Hepatocyte (in vitro differentiated cells): Measurements from ENCODE around the gene ANKRD39. TPM values are rescaled to one million over a fixed set of nuclear protein-coding genes. Genes with fewer than 3 reads are reported as not detected.

ENCODE experiments used
- DNase-seq: peaks from one replicate; pipeline ENCODE4 v3.0.0-alpha.2; 2016; ENCODE audit warnings: low spot score
- H2AFZ ChIP-seq: fragments of 200-600 bp; sonication (generic); 2 replicates; pipeline ENCODE4 v1.6.0; 2016; ENCODE audit warnings: antibody characterized with exemption, mild to moderate bottlenecking
- H3K27ac ChIP-seq: fragments of 200-600 bp; sonication (generic); 2 replicates; pipeline ENCODE4 v1.5.1; 2016; ENCODE audit warnings: mild to moderate bottlenecking
- H3K27me3 ChIP-seq: fragments of 200-600 bp; sonication (generic); 2 replicates; pipeline ENCODE4 v1.6.1; 2016
- H3K36me3 ChIP-seq: fragments of 200-600 bp; sonication (generic); replicated peaks from 2 replicates; pipeline ENCODE4 v1.5.1; 2016; ENCODE audit warnings: low read depth; ENCODE audit not compliant: insufficient read depth
- H3K4me1 ChIP-seq: fragments of 200-600 bp; sonication (generic); 2 replicates; pipeline ENCODE4 v1.5.1; 2016; ENCODE audit warnings: mild to moderate bottlenecking, moderate library complexity; ENCODE audit not compliant: insufficient read depth
- H3K4me2 ChIP-seq: fragments of 200-600 bp; sonication (generic); 2 replicates; pipeline ENCODE4 v1.6.0; 2016
- H3K4me3 ChIP-seq: fragments of 200-600 bp; sonication (generic); 2 replicates; pipeline ENCODE4 v1.5.1; 2016; ENCODE audit warnings: mild to moderate bottlenecking
- H3K79me2 ChIP-seq: fragments of 200-600 bp; sonication (generic); 2 replicates; pipeline ENCODE4 v1.6.0; 2017; ENCODE audit warnings: mild to moderate bottlenecking
- H3K9me2 ChIP-seq: fragments of 200-600 bp; sonication (generic); replicated peaks from 2 replicates; pipeline ENCODE4 v1.6.0; 2017; ENCODE audit warnings: mild to moderate bottlenecking; ENCODE audit not compliant: insufficient read depth
- H3K9me3 ChIP-seq: fragments of 200-600 bp; sonication (generic); 2 replicates; pipeline ENCODE4 v1.5.1; 2016; ENCODE audit warnings: low read depth, mild to moderate bottlenecking
- H4K20me1 ChIP-seq: fragments of 200-600 bp; sonication (generic); 2 replicates; pipeline ENCODE4 v1.6.0; 2016; ENCODE audit warnings: mild to moderate bottlenecking; ENCODE audit not compliant: insufficient read depth, poor library complexity, severe bottlenecking
- CTCF ChIP-seq: fragments of 200-600 bp; sonication (generic); IDR thresholded peaks from 2 replicates; pipeline ENCODE4 v1.5.1; 2016; ENCODE audit warnings: antibody characterized with exemption, mild to moderate bottlenecking; ENCODE audit not compliant: poor library complexity
- EZH2 ChIP-seq: fragments of 200-600 bp; sonication (generic); IDR thresholded peaks from 2 replicates; pipeline ENCODE4 v1.6.1; 2016; ENCODE audit warnings: antibody characterized with exemption, mild to moderate bottlenecking, borderline replicate concordance
- EZH2phosphoT487 ChIP-seq: fragments of 200-600 bp; sonication (generic); IDR thresholded peaks from one replicate; pipeline ENCODE4 v1.6.1; 2018; ENCODE audit warnings: antibody characterized with exemption, mild to moderate bottlenecking, low read depth, moderate library complexity; ENCODE audit not compliant: unreplicated experiment, severe bottlenecking
- WGBS: methylation state at CpG from one replicate; pipeline ENCODE4 v1.1.6; 2016; ENCODE audit warnings: low lambda C conversion rate; ENCODE audit errors: missing lambda C conversion rate; 5-methylcytosine and 5-hydroxymethylcytosine counted together
- polyA plus RNA-seq: library from polyadenylated mRNA; unstranded; fragments of >200 nt; fragmentation: Nextera tagmentation; extraction: Ambion mirVana; gene quantifications from 2 replicates; pipeline ENCODE4 v1.2.1, GENCODE V29; 2016
- total RNA-seq: library from RNA; depleted of rRNA; stranded (reverse); fragments of >200 nt; gene quantifications from 2 replicates; pipeline ENCODE4 v1.2.3, GENCODE V29; 2014

The ANKRD39 gene
- total and polyA plus RNA-seq, 2 experiments from 2014 or later, result 13.6 to 25.6 TPM

- no peaks in the 10 kb centered on the region for H3K79me2 ChIP-seq
- no peaks in the 10 kb centered on the region for H3K9me2 ChIP-seq
- WGBS, result 91% methylated on average over 4 of the region's 4 CpGs
- H3K4me2 ChIP-seq, result no peak overlapping the region
- no peaks in the 10 kb centered on the region for H3K27me3 ChIP-seq
- H2AFZ ChIP-seq, result no peak overlapping the region
- TF ChIP-seq CTCF (no peak), EZH2phosphoT487 (no peak), EZH2 (no peak)
- no peak overlapping the region for H3K4me3 ChIP-seq
- H3K36me3 ChIP-seq, result no peaks in the 10 kb centered on the region
- H3K4me1 ChIP-seq, result peaks cover 11% of the 10 kb centered on the region
- DNase-seq, result no peak
- H3K27ac ChIP-seq, result no peak overlapping the region
- no peaks in the 10 kb centered on the region for H3K9me3 ChIP-seq
- H4K20me1 ChIP-seq, result no peaks in the 10 kb centered on the region
Measured at GRCh38 chr2:96835830-96836229, 22.0 kb downstream of the ANKRD39 start.

GRCh38 chr2:96832754-96833507, 24.9 kb downstream of the ANKRD39 start:
- no peaks in the 10 kb centered on the region for H3K79me2 ChIP-seq
- H4K20me1 ChIP-seq, result no peaks in the 10 kb centered on the region
- H3K27ac ChIP-seq, result peak overlapping the region; percentile 70
- no peaks in the 10 kb centered on the region for H3K9me2 ChIP-seq
- no peaks in the 10 kb centered on the region for H3K9me3 ChIP-seq
- no peak overlapping the region for H3K4me3 ChIP-seq
- H2AFZ ChIP-seq, result no peak overlapping the region
- peaks cover 11% of the 10 kb centered on the region for H3K4me1 ChIP-seq
- H3K4me2 ChIP-seq, result peak overlapping the region; percentile 29
- H3K36me3 ChIP-seq, result no peaks in the 10 kb centered on the region
- WGBS, result 45% methylated on average over 18 of the region's 18 CpGs
- H3K27me3 ChIP-seq, result no peaks in the 10 kb centered on the region
- DNase-seq, result peak; percentile 66
- TF ChIP-seq EZH2phosphoT487 (no peak), CTCF (no peak), EZH2 (no peak)

DNA sequence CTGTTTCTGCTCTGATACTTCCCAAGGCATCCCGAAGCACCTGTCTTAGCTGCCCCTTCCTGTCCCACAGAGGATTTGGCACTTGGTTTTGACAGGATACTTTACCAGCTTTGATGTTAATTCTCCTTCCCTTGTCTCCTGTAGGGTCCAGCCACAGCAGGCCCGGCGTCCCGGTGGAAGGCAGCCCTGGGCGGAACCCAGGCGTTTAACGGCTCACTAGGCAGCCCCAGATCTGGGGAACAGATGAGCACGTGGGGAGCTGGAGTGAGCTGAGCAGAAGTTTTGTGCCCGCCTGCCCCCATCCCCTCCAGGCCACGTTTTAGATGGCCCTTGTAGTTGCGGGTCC, 25.4 kb downstream of the ANKRD39 start:
- Histone ChIP-seq H3K9me2 (no peaks in the 10 kb centered on the region), H3K27me3 (no peaks in the 10 kb centered on the region), H3K9me3 (no peaks in the 10 kb centered on the region), H2AFZ (no peak overlapping the region), H3K4me1 (peaks cover 11% of the 10 kb centered on the region), H4K20me1 (no peaks in the 10 kb centered on the region), H3K36me3 (no peaks in the 10 kb centered on the region), H3K4me2 (peak overlapping the region; percentile 29), H3K79me2 (no peaks in the 10 kb centered on the region), H3K4me3 (no peak overlapping the region), H3K27ac (peak overlapping the region; percentile 70)
- TF ChIP-seq EZH2phosphoT487, result no peak
- no peak for TF ChIP-seq EZH2
- TF ChIP-seq CTCF, result no peak
- DNase-seq, result no peak
- 61% methylated on average over 11 of the region's 11 CpGs for WGBS
